HG02798 (cell line): ENCODE results near the gene FURIN.

Experiments
- ATAC-seq: cut with Tn5 transposase; IDR thresholded peaks from one replicate; pipeline ENCODE4 v1.9.1; 2021; ENCODE audit warnings: mild to moderate bottlenecking; ENCODE audit not compliant: unreplicated experiment, poor library complexity

FURIN gene

DNA sequence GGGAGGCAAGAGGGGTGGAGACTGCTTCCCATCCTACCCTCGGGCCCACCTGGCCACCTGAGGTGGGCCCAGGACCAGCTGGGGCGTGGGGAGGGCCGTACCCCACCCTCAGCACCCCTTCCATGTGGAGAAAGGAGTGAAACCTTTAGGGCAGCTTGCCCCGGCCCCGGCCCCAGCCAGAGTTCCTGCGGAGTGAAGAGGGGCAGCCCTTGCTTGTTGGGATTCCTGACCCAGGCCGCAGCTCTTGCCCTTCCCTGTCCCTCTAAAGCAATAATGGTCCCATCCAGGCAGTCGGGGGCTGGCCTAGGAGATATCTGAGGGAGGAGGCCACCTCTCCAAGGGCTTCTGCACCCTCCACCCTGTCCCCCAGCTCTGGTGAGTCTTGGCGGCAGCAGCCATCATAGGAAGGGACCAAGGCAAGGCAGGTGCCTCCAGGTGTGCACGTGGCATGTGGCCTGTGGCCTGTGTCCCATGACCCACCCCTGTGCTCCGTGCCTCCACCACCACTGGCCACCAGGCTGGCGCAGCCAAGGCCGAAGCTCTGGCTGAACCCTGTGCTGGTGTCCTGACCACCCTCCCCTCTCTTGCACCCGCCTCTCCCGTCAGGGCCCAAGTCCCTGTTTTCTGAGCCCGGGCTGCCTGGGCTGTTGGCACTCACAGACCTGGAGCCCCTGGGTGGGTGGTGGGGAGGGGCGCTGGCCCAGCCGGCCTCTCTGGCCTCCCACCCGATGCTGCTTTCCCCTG is 13.8 kb downstream of the FURIN start:
- ATAC-seq = no peak

DNA sequence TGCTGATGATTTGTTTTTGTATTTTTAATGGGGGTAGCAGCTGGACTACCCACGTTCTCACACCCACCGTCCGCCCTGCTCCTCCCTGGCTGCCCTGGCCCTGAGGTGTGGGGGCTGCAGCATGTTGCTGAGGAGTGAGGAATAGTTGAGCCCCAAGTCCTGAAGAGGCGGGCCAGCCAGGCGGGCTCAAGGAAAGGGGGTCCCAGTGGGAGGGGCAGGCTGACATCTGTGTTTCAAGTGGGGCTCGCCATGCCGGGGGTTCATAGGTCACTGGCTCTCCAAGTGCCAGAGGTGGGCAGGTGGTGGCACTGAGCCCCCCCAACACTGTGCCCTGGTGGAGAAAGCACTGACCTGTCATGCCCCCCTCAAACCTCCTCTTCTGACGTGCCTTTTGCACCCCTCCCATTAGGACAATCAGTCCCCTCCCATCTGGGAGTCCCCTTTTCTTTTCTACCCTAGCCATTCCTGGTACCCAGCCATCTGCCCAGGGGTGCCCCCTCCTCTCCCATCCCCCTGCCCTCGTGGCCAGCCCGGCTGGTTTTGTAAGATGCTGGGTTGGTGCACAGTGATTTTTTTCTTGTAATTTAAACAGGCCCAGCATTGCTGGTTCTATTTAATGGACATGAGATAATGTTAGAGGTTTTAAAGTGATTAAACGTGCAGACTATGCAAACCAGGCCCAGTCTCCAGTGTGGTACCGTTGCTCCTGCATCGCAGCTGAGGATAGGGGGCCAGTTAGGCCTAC is 14.6 kb downstream of the FURIN start:
- ATAC-seq = no peak

DNA sequence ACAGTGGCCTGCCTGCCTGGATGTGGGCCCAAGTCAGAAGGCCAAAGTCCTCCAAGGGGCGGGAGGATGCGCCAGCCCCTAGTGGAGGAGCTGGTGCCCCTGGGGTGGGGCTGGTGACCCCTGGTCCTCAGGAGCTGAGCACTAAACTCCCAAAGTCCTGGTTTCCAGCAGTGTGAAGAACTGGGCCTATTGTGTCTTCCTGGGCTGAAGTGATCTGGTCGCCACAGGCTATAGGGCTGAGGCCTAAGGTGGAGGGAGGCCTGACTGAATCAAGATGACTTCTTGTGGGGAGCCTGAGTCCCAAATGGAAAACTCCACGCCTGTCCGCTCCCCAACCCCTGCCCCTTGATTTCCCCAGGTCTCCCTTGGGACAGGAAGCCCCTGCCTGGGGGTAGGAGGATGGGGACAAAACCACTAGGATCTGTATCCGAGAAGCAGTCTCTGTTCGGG is 15.2 kb downstream of the FURIN start:
- ATAC-seq = no peak

DNA sequence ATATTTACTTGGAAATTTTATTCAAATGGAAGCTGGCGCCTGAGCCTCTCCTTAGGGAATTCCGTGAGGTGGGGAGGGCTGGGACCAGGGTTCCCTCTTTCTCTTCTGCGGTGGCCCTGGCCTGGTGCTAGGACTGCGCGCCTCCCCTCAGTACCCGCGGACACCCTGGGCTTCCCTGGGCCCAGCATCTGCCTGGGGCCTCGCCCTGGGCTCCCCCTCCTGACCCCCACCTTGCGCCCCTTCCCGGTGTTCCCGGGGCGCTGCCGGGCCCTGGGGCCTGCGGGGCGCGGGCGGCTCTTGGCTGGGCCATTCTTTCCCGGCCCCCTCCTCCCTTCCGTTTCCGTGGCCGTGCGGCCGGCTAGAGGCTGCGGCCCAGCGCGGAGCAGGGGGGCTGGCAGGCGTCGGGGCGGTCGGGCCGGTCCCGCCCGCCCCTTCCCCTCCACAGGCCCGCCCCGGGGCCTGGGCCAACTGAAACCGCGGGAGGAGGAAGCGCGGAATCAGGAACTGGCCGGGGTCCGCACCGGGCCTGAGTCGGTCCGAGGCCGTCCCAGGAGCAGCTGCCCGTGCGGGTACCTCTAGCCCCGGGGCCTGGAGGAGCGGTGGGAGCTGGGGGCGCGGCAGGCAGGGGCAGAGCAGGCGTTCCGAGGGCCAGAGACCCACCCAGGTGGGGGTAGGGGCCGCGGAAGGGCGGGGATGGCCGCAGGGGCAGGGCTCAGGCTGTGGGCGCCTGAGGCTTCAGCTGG is 15.8 kb downstream of the FURIN start, which contains the start of gene FES:
Gene FES (plus strand): TSS at position 529 of the 743 bp plus-strand sequence. CDS start 542 bp downstream, outside the sequence.
- ATAC-seq = no peak

DNA sequence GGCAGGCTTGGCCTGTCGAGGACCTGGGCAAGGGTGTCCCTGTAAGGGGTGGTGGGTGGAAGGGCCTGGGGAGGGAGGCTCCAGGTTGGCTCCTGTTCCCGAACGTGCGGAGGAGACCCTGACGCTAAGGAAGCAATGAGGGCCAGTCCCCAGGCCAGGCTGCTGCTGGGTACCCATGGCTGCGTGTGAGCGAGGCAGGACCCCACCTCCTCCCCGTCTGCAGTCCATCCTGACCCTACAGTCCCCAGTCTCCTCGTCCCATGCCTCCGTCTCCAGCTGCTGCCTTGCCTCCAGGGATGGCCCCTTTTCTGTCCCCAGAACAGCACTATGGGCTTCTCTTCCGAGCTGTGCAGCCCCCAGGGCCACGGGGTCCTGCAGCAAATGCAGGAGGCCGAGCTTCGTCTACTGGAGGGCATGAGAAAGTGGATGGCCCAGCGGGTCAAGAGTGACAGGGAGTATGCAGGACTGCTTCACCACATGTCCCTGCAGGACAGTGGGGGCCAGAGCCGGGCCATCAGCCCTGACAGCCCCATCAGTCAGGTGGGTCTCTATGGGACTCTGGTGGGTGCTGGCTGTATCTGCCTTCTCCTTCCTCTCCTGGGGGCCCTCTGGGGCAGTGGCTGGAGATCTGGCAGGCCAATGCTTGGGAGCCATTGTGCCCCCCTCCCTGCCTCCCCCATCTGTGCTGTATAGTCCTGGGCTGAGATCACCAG is 16.5 kb downstream of the FURIN start:
- ATAC-seq = no peak

DNA sequence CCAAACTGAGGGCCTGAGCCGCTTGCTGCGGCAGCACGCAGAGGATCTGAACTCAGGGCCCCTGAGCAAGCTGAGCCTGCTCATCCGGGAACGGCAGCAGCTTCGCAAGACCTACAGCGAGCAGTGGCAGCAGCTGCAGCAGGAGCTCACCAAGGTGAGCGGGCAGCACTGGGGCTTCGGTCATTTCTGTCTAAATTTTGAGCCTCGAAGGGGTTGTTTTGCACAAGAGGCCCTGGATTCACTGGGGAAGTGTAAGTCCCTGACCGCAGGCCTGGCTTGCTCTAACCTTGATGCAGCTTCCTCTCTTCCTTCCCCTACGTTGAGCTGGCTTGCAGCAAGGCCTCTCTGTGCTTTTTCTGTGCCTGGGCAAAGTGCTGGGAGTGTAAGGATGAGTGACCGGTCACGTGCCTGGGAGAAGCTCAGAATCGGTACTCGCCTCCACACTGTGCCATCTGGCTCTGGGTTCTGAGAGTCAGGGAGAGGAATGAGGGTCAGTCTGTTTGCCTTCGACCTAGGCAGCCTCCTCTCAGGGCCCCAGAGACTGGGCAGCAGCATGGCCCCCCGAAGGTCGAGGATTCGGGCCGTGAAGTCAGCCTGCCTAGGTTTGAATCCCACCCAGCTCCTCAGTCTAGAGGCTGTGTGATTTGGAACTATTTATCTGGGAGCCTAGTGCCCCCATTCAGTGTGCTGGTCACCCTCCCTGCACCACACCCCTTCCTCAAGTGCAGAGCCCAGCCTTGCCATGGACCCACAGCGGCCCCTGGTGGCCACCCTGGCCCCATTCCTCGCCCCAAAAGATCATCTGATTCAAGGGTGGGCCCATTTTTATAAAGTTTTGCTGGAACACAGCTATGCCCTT is 17.3 kb downstream of the FURIN start:
- no peak for ATAC-seq

DNA sequence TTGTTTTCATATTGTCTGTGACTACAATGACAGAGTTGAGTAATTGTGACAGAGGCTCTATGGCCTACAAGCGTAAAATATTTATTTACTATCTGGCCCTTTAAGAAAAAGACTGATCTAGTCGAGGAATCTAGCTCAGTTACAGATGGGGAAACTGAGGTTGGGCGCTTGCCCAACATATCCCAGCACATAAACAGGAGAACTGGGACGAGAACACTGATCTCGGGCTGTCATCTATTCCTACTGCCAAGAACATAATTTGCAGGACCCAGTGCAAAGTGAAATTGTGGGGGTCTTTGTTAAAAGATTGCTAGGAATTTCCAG is 17.9 kb downstream of the FURIN start:
- ATAC-seq = no peak

DNA sequence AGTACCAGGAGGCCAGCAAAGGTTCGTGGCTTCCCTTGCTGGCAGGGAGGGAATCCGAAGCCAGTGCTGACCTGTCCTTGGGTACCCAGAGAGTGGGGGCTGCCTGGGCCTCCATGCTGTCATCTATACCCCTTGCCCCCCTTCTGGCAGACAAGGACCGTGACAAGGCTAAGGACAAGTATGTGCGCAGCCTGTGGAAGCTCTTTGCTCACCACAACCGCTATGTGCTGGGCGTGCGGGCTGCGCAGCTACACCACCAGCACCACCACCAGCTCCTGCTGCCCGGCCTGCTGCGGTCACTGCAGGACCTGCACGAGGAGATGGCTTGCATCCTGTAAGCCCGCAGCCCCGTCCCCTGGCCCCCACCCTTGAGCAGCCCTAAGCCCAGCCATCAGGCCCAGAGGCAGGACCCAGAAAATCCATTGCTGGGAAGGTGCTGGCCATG is 18.7 kb downstream of the FURIN start:
- ATAC-seq = no peak

DNA sequence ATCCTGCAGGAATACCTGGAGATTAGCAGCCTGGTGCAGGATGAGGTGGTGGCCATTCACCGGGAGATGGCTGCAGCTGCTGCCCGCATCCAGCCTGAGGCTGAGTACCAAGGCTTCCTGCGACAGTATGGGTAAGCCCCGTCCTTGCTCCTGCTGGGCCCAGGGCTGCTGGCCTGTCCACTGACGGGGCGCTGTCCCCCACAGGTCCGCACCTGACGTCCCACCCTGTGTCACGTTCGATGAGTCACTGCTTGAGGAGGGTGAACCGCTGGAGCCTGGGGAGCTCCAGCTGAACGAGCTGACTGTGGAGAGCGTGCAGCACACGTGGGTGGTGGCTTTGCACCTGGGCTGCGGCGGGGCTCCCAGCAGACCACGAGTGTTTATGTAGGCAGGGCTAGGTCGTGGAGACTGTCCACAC is 20.9 kb downstream of the FURIN start:
- ATAC-seq = no peak

DNA sequence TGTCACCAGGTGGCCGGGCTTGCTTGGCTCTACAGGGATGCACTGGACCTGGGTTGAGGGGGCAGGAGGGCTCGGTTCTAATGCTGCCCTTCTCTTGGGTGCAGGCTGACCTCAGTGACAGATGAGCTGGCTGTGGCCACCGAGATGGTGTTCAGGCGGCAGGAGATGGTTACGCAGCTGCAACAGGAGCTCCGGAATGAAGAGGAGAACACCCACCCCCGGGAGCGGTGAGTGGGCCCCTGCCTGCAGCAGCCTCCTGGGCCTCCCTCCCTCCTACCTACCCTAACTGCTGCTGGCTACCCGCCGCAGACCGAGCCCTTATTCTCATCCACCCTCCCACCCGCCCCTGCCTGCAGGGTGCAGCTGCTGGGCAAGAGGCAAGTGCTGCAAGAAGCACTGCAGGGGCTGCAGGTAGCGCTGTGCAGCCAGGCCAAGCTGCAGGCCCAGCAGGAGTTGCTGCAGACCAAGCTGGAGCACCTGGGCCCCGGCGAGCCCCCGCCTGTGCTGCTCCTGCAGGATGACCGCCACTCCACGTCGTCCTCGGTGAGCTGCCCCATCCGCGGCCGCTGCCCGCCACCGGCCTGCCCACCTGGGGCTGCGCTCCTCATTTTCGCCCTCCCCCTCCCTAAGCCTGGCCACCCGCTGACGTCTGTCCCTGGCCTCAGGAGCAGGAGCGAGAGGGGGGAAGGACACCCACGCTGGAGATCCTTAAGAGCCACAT is 21.5 kb downstream of the FURIN start:
- no peak for ATAC-seq

DNA sequence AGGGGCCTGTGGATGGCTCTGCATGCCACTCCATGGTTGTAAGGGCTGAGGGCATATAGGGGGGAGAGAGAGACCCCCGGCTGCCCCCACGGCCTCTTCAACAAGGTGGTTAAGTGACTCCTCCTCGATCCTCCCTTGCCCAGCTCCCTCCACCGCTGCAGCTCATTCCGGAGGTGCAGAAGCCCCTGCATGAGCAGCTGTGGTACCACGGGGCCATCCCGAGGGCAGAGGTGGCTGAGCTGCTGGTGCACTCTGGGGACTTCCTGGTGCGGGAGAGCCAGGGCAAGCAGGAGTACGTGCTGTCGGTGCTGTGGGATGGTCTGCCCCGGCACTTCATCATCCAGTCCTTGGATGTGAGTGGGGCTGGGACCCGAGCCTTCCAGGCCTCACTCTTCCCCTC is 22.5 kb downstream of the FURIN start:
- no peak for ATAC-seq

DNA sequence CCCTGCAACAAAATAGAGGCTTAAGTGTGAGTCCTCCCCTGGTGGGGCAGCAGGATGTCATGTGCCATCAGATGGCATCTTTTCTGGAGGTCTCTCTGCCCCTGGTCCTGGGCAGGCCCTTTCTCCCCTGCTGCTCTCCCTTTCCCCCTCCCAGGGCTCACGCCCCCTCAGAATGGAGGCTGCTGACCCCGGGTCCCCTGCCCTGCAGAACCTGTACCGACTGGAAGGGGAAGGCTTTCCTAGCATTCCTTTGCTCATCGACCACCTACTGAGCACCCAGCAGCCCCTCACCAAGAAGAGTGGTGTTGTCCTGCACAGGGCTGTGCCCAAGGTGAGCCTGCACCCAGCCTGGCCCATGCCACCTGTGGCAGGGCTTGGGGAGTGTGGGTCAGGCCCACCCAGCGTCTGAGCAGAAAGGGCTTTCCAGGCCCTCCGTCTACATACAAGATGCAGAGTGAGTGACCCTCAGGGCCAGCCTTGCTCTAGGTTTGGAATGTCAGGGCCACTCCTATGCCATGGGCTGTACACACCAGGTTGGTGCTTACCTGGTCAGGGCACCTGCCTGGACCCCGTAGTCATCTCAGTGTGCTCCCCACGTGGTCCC is 23.1 kb downstream of the FURIN start:
- no peak for ATAC-seq

DNA sequence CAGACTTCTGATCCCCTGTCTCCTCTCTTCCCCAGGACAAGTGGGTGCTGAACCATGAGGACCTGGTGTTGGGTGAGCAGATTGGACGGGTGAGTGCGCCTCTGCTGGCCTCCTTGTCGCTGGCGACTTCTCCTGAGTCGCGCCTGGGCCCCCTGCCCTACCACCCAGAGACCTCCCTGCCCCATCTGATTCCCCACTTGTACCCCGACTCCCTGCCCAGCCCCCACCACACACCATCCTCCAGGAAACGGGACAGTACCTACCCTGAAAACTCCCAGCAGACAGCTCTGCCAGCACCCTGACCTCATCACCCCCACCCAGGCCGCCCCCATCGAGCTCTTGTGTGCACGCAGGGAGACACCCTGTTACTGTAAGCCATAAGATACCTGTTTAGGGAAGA is 23.6 kb downstream of the FURIN start:
- ATAC-seq = no peak

DNA sequence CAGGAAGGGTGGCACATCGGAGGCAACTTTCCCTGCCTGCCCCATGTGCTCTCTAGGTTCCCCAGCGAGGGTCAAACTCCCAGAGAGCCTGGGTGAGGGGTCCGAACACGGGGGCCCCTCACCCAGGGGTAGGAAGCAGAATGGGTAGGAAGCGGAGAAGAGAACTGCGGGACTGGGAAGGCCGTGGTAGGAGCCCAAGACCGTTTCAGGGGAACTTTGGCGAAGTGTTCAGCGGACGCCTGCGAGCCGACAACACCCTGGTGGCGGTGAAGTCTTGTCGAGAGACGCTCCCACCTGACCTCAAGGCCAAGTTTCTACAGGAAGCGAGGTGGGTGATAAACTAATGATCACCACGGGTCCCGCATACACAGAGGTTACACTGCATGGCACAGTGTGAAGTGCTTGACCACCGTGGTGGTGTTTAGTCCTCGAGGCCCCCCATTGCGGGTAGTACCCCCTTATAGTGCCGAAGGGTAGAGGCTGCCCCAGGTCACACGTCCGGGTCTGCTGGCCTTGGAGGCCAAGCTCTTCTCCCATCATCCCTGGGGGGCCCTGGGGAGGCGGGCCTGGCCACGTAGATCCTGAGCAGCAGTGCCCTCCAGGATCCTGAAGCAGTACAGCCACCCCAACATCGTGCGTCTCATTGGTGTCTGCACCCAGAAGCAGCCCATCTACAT is 24.2 kb downstream of the FURIN start:
- ATAC-seq = no peak

DNA sequence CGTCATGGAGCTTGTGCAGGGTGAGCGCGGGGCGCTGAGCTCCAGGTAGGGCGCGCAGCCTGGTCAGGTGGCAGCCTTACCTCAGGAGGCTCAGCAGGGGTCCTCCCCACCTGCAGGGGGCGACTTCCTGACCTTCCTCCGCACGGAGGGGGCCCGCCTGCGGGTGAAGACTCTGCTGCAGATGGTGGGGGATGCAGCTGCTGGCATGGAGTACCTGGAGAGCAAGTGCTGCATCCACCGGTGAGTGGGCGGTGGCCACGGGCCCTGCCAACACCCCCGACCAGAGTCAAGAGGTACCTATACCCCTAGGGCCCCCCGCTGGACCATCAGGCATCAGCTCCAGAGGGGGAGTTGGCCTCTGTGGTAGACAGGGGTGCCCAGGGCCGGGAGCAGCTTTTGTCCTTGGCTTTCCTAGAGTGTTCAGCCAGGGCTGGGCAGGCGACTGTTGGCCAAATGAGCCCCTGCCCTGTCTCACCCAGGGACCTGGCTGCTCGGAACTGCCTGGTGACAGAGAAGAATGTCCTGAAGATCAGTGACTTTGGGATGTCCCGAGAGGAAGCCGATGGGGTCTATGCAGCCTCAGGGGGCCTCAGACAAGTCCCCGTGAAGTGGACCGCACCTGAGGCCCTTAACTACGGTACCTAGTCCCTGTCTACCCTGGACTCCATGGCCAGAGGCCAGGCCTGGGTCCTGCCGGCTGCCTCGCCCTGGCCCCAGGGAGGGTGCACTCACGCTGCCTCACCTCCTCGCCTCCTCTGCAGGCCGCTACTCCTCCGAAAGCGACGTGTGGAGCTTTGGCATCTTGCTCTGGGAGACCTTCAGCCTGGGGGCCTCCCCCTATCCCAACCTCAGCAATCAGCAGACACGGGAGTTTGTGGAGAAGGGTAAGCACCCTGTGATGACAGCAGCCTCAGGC is 25.0 kb downstream of the FURIN start:
- ATAC-seq = no peak

DNA sequence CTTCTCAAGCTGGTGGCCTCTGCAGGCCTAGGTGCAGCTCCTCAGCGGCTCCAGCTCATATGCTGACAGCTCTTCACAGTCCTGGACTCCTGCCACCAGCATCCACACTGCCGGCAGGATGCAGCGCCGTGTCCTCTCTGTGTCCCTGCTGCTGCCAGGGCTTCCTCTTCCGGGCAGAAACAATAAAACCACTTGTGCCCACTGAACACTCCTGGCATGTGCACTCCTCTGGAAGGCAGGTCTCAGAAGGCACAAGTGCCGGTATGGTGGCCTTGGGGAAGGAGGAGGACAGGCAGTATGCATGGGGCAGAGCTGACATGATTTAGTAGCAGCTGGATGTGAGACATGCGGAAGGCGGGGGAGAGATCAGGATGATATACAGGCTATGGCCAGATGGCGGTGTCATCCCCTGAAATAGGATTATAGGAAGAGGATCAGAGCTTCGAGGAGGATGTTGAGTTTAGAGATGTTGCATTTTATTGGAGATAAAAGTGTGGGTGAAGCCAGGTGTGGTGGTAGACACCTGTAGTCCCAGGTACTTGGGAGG is 27.3 kb downstream of the FURIN start:
- ATAC-seq = no peak
